Stimulated activated CD4-positive, alpha-beta T cell treated with anti-CD3 and anti-CD28 coated beads, Interleukin-15, amount 100 ng/mL, for 1 hour (primary cell): ENCODE data around the gene TMIGD1.

Source experiments
- DNase-seq, 2 donors: peaks; one replicate each; pipeline ENCODE4 v3.0.0-alpha.2; 2020; ENCODE audit warnings: low read depth in 1 of 2, low spot score in 1 of 2

Gene TMIGD1, protein sequence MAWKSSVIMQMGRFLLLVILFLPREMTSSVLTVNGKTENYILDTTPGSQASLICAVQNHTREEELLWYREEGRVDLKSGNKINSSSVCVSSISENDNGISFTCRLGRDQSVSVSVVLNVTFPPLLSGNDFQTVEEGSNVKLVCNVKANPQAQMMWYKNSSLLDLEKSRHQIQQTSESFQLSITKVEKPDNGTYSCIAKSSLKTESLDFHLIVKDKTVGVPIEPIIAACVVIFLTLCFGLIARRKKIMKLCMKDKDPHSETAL

DNA sequence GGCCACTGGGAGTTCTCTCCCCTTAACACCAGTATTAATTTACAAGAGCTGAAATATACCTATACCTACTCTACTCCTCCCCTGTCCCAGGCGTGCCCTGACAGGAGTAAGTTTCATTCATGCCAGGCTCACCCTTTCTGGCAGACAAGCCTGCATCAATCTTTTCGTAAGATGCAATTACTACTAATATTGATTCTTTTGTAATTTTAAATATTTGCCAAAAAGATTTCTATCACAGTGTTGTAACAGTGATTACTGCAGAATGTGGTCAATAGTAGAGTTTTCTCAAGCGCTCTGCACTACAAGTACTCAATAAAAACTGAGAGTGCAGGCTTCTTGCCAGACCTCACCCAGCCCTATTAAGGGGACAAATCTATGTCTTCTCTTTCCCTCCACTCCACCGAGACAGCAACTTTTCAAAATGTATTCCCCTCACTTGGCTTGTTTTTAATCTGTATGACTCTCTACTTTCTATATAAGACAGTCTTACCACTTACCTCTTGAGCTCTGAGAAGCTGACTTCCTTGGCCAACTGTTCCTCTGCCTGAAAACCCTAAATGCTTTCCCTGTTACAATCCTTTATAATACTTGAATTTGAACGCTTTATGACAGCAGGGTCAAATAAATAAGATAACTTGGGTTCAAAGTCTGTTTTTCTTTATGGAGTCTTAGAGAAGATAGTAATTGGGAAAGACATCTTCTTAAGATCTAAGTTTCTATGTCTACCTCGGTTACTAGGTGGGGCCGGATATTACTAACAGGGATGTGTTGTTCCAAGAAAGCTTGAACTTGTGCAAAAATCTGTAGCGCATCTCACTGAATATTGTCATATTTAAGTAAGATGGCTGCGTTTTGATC is at the start of gene TMIGD1:
TMIGD1 (minus strand) TSS at position 555 of the 858 bp plus-strand sequence. CDS start 1,924 bp downstream, outside the sequence.
- no peak for DNase-seq

DNA sequence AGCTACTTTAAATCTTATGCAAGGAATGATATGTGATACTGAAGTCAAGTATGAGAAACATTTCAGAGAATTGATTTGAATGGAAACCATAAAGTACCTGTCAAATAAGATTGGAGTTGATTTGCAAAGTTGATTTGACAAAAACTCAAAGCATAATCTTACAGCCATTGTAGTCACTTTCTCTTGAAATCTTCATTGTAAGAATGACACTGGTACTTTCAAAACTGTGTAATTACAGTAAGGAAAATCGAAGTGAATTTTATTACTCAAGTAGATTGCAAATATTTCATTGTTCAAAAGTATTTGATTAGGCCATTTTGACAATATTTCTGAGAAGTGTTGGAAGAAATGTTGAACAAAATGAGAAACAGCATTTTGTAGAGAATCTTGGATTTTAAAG is 48.5 kb upstream of the TMIGD1 start:
- DNase-seq = no peak

DNA sequence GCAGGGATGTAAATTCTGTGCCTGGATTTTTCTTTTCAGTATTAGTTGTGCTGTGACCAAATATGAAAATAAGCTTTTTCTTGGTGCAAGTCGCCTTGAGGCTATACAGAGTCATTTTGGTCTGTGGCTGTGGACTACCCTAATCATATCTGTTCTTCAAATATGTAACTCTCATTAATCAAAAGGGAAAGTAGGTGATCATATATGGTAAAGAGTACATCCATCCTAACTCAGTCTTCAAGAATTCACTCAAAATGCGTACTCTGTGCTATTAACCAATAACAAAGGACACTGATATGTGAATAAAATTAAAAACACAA is 47.4 kb upstream of the TMIGD1 start:
- DNase-seq = no peak

DNA sequence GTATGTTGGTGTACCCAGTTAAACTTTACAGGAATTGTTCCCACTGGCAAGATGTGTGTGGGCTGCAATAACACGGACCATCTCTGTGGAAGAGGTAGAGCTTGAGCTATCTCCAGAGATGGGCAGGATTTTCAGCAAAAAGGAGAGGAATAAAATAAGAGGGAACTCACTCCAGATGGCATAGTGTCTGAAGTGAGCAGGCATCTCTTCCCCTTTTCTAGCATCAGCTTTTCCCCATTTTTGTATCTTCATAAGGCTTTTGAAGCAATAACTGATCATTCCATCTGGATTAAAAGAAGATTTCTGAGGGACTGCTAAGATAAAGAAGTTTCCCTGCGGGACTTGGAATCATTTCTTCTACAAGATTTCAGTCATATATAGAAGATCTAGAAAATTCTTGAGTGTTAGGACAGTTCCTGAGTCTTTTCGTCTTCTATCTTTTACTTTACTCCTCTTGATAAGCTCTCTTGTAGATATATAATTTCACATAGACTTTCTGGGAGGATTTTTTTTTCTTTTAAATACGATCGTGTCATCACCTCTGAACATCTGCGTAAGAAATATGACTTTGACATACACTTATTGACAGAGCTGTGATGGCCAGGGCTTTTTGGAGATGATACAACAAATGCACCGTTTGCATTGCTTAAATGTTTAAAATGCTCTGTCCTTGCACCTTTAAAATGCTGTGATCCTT is 46.9 kb upstream of the TMIGD1 start:
- no peak for DNase-seq

DNA sequence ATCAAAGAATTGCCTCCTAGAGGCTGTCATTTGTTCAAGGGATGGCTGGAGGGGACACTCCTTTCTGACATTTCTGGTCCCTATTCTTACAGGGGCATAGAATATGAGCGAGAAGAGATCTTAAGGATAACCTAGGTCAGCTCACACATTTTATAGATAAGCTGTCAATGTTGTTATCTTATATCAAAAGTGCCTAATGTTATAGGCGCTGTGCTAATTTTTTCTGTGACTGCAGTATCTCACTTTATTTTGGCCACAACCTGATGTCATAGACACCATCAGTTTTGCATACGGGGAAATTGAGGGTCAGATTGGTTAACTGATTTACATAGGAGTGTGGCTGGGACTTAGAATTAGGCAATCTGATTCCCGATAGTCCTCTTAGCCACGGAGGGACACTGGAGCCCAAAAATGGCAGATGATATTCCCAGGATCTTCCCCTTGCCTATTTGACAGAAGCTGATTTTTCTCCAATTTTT is 46.1 kb upstream of the TMIGD1 start:
- DNase-seq = no peak

DNA sequence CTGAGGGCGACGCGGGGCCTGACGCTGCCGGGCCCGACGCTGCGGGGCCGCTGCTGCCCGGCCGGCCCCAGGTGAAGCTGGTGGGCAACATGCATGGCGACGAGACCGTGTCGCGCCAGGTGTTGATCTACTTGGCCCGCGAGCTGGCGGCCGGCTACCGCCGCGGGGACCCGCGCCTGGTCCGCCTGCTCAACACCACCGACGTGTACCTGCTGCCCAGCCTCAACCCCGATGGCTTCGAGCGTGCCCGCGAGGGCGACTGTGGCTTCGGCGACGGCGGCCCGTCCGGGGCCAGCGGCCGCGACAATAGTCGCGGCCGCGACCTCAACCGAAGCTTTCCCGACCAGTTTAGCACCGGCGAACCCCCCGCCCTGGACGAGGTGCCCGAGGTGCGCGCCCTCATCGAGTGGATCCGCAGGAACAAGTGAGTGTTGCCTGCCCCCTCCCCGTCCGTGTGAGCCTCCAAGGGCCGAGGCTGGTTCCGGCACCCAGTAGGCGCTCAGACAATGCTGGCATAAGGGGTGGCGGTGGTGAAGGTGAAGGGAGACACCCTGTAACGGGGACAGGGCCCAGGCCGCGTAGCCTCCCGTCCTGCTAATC is 45.5 kb upstream of the TMIGD1 start:
- DNase-seq = peak; percentile 3 to 10

DNA sequence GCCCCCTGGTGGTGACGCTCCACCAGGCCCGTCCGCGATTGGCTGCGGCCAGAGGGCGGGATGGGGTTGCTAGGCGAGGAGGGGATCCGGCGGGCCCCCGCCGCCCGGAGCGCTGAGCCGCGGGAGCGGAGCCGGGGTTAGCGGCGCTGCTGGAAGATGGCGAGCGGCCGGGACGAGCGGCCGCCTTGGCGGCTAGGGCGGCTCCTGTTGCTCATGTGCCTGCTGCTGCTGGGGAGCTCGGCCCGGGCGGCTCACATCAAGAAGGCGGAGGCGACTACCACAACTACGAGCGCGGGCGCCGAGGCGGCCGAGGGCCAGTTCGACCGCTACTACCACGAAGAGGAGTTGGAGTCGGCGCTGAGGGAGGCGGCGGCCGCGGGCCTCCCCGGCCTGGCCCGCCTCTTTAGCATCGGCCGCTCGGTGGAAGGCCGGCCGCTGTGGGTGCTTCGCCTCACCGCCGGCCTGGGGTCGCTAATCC is 45.0 kb upstream of the TMIGD1 start, which contains the start of gene CPD:
CPD (plus strand) TSS at position 103 of the 478 bp plus-strand sequence; CDS start at position 157, 54 bp downstream.
- peak; percentile 96 for DNase-seq

DNA sequence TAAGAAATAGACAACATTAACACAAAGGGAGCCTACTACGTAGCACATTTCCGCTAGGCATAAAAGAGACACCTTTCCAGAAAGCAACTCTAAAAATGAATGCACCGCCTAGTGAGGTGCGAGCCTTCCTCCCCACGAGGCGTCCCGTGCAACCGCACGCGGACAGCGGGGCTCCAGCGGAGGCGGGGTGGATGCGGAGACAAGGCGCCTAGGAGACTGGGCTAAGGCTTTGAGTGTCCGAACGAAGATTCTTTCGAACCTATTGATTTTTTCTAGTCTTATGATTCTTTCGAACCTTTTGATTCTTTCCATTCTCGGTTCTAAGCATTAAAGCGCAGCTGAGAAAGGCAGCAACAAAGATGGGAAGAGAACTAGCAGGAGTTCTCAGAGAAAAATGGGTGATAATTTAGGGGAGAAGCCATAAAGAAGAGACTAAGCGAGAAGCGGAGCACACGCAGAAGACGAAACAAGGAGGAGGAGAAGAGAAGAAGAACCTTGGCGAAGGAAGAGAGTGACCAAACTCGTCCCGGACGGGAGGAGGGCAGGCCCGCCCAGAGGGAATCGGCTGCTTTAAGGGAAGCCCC is 44.5 kb upstream of the TMIGD1 start:
- peak; percentile 30 to 35 for DNase-seq

DNA sequence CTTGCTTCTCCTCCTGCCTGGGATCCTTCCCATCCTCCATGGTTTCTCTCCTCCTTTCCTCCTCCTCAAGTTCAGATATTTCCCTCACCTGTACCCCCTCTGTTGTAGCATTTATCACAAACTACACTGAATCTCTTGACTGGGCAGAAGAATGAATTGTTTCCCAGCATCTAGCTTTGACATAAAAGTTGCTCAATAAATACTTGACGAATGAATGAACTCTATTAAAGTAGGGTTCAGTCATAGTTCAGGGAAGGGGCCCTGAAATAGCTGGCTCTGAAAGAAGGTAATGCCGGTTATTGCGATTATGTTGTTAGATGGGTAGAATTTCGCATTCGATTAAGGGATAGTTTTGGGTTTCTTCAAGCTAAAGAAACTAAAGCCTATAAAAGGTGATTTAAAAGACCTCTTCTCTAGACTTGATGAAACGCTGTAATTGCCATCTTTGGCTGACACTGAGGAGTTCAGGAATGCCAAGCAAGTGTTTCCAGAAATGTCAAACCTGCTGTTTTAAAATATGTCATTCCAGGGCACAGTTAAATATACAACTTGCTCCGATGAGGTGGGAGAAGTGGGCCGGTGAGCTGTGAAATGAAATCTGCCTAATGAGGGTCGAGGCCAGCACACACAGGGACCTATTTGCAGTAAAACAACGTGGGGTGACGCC is 43.9 kb upstream of the TMIGD1 start:
- DNase-seq = no peak

DNA sequence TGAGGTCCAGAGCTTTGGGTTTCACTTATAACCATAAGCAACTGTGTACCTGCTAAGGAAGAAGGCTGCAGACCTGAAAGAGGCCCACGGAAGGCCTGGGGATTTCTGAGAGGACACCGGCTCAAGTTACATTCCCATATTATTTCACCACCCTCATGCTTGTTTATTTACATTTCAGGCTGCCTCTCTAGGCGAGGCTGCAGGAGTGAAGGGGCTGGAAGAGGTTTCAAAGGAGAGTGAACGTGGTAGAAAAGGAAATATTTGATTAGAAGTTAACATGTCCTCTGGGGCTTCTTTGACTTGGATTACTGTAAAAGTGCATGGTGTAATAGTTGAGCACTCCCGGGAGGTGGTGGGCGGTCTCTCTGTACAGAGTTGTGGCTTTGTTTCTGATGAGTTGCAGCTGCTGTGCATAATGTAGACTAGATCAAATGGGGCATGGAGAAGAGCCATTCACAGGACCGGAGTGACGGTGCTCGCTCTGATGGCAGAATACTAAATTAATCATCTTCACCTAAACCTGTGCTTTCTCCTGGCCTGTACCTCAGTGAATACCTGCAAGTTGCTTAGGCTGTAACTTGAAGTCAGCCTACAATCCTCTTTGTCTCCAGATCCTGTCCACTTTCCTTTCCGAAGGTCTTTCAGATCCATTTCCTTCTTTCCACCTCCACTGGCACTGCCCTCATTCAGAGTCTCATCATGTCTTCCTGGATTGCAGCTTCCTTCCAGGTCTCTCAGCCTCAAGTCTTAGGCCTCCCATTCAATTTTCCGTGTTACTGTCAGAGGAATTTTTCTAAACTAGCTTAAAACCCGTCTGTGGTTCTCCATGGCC is 43.0 kb upstream of the TMIGD1 start:
- DNase-seq = peak in 1 of 2 donors; percentile 30

DNA sequence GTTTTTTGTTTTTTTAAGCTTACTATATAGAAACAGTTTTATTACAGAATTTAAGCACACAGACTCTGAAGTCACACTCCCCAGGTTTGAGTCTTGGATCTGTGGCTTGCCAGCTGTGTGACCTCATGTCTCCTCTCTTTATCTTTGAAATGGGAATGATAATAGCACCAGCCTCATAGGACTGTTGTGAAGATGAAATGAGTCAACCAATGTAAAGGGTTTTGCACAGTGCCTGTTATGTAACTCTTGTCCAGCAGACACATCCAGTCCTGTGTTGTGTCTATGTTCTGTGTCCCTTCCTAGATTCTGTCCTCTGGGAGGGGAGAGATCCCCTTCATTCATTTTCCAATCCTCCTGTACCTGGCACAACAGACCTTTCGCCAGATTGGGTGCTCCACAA is 41.8 kb upstream of the TMIGD1 start:
- DNase-seq = no peak

DNA sequence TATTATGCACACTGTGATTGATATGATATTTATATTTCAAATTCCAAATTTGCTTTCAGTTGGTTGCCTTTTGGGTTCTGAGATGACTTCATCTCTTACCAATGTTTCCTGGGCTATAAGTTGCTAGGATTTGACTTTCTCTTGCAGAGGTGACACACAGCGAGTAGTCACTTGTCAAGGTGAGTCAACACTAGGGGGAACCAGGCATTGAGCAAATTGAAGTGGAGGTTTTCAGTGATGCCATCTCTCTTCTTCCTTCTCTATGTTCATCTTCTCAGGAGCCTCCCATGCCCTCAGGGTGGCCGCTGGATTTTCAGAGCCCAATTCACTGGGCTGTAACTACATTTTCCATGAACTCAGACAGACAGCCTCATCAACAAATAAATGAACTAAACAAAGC is 38.9 kb upstream of the TMIGD1 start:
- no peak for DNase-seq

DNA sequence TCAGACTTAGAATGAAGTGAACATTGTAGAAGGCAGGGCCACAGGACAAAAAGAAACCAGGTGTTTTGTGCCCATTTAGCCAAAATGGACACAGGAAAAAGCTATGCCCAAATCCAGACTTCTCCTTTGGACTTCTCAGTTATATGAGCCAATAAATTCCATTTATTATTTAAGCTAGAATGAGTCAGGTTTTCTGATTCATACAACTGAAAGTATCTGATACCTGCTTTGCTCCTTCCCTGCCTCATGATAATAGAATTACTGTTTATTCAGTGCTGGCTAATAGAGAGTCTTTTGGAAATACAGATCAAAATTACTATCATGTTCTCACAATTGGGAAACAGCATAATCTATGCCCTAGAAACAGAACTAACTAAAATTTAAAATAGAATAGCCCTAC is 36.1 kb upstream of the TMIGD1 start:
- DNase-seq = no peak

DNA sequence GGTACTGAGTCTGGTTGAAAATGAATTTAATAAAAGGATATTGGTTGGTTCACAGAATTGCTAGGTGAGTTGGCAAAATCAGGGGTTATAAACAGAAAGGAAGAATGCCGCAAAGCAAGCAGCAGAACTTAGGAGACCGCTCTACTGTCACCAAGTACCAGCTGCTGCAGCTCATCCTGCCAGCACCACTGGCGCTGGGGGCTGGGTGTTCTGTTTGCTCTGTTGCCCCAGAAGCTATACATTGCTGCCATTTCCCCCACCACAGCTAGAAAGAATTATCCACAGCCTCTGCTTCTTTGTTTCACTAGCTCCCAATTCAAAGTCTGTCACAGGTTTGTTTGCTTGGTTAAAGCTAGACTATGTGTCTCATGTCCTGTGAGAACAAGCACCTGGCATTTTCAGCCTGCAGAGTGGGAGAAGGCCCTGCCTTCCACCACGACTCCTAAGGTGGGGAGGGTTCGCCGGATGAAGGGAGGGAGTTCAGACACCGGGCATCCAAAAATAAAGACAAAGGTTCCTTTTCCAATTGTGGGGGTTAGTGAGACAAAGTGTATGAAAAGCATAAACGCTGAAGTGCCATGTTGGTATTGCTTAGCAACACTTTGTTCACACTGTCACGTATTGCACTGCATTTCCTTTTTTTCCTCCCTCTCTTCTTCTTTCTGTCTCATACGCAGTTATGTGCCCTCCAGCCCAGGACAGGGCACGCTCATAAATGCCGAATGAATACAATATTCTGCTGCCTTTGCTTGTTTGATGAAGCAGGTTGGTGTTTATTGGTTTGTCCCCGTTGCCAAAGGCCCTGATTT is 35.3 kb upstream of the TMIGD1 start:
- no peak for DNase-seq

DNA sequence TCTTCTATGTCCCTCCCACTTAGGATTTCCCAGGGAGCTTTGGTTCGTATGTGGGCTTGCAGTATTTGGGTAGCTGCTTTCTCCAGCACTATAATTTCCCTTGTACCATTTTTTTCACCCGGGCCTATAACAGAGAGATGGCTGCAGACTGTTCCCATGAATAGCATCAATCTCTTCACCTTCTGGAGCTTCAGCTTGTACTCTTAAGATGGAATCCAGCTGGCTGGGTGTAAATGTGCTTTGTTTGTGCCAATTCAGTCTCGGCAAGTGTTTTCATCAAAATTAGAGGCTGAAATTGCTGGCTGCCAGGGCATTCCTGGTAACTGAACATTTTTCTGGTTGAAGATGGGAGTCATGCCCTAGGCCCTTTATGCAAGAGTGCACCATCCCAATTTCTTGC is 32.7 kb upstream of the TMIGD1 start:
- DNase-seq = no peak

DNA sequence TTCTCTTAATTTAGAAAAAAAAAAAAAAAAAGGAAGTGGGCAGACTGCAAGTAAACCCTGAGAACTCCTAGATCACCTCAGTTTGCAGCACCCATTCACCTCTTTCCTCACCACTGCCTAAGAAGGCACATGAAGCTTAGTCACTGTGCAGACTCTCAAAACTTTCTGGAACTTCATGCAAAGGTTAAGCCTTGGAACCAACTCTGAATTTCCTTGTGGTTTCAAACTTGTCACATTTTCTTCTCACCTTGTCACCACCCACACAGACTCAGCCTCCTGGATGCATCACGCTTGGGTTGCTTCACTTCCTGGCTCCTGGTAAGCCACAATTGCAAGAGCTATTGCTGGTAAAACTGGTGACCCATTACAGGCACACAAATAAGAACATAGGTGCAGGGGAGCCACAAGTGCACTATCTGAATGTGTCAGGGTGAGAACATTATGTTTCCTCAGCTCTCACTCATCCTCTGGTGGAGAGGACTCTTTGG is 29.9 kb upstream of the TMIGD1 start:
- peak; percentile 45 to 46 for DNase-seq

DNA sequence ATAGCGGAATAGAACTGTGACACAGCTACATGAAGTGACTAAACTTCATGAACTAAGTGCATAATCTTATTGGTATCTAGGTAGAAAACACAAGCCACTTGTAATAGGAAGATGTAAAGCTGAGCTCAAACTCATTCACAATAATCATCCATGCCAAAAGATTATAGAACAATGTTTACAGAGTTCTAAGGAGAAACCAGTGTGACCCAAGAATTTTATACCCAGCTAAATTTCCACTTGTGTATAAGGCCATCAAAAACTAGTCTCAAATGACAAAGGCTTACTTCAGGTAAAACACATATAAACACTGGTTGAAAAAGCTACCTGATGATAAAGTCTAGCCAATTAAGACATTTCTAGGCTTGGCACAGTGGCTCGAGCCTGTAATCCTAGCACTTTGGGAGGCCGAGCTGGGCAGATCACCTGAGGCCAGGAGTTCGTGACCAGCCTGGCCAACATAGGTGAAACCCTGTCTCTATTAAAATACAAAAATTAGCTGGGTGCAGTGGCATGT is 28.0 kb upstream of the TMIGD1 start:
- no peak for DNase-seq

DNA sequence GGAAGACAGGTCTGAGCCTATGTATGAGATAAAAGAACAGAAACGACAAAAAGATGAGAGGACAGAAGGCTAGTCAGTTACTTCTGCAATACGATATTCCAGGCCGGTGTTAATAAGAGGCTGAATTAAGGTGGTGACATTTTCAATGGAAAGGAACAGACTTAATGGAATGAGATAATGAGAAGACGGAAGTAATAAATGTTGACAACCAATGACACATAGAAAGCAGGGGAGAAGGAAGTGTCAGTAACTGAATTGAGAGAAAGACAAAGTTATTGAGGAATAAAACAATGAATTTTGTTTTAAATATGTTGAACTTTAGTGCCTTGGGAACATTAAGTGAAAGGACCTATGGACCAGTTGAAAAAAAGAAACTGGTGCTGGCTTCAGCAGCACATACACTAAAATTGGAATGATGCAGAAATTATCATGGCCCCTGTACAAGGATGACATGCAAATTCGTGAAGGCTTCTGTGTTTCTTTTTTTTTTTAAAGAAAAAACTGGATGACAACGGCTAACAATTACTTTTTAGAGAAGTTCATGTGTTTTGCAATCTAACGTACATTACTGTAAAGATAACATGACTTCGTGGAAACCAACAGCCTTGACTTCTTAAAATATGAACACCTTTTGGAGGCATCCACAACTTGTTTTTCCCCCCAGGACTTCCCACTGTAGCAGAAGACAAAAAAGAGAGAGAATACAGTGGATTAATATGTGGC is 26.4 kb upstream of the TMIGD1 start:
- no peak for DNase-seq
